DOHH2 (cell line): ENCODE measurements around the gene EBP.

ENCODE experiments used
- H3F3A ChIP-seq: fragments of 200-600 bp; sonication (generic), shearing (Covaris generic); 2 replicates; pipeline ENCODE4 v1.6.0; 2016; ENCODE audit warnings: antibody characterized with exemption, mild to moderate bottlenecking; ENCODE audit not compliant: control insufficient read depth, insufficient read depth
- H3K27ac ChIP-seq: fragments of 200-600 bp; sonication (generic); 2 replicates; pipeline ENCODE4 v1.5.1; 2014; ENCODE audit warnings: low read depth, mild to moderate bottlenecking, low read length, moderate library complexity
- H3K27me3 ChIP-seq: fragments of 200-600 bp; sonication (generic); 2 replicates; pipeline ENCODE4 v1.6.1; 2014; ENCODE audit warnings: mild to moderate bottlenecking, low read length, mixed read lengths; ENCODE audit not compliant: control insufficient read depth
- H3K36me3 ChIP-seq: fragments of 200-600 bp; sonication (generic); 2 replicates; pipeline ENCODE4 v1.6.1; 2014; ENCODE audit warnings: mild to moderate bottlenecking, low read length, moderate library complexity, mixed read lengths; ENCODE audit not compliant: control insufficient read depth
- H3K4me1 ChIP-seq: fragments of 200-600 bp; sonication (generic); 2 replicates; pipeline ENCODE4 v1.6.1; 2014; ENCODE audit warnings: mild to moderate bottlenecking, low read length, mixed read lengths; ENCODE audit not compliant: control insufficient read depth
- H3K4me2 ChIP-seq: fragments of 200-600 bp; sonication (generic); 2 replicates; pipeline ENCODE4 v1.6.0; 2014; ENCODE audit warnings: mild to moderate bottlenecking, low read length, moderate library complexity
- H3K4me3 ChIP-seq: fragments of 200-600 bp; sonication (generic); 2 replicates; pipeline ENCODE4 v1.5.1; 2014; ENCODE audit warnings: mild to moderate bottlenecking, low read length, mixed read lengths
- H3K79me2 ChIP-seq: fragments of 200-600 bp; sonication (generic); 2 replicates; pipeline ENCODE4 v1.6.1; 2014; ENCODE audit warnings: mild to moderate bottlenecking, low read length, mixed read lengths; ENCODE audit not compliant: control insufficient read depth
- H3K9me2 ChIP-seq: fragments of 200-600 bp; sonication (generic); replicated peaks from 2 replicates; pipeline ENCODE4 v1.6.1; 2014; ENCODE audit warnings: mild to moderate bottlenecking, low read length, mixed read lengths; ENCODE audit not compliant: control insufficient read depth
- H3K9me3 ChIP-seq: fragments of 200-600 bp; sonication (generic); 2 replicates; pipeline ENCODE4 v1.6.1; 2014; ENCODE audit warnings: antibody characterized with exemption, low read length, mixed read lengths; ENCODE audit not compliant: control insufficient read depth, insufficient read depth
- H4K20me1 ChIP-seq: fragments of 200-600 bp; sonication (generic); 2 replicates; pipeline ENCODE4 v1.6.0; 2014; ENCODE audit warnings: low read depth, mild to moderate bottlenecking, antibody characterized with exemption, low read length, moderate library complexity; ENCODE audit not compliant: control insufficient read depth, insufficient read depth
- CTCF ChIP-seq: fragments of 200-600 bp; sonication (generic); IDR thresholded peaks from one replicate; pipeline ENCODE4 v1.5.1; 2014; ENCODE audit warnings: antibody characterized with exemption, mild to moderate bottlenecking, low read depth, low read length; ENCODE audit not compliant: poor library complexity, severe bottlenecking
- EZH2phosphoT487 ChIP-seq: fragments of 200-600 bp; sonication (generic); IDR thresholded peaks from 2 replicates; pipeline ENCODE4 v1.6.1; 2017; ENCODE audit warnings: borderline replicate concordance, mild to moderate bottlenecking, antibody characterized with exemption, low read length, moderate library complexity, mixed read lengths

The EBP gene

DNA sequence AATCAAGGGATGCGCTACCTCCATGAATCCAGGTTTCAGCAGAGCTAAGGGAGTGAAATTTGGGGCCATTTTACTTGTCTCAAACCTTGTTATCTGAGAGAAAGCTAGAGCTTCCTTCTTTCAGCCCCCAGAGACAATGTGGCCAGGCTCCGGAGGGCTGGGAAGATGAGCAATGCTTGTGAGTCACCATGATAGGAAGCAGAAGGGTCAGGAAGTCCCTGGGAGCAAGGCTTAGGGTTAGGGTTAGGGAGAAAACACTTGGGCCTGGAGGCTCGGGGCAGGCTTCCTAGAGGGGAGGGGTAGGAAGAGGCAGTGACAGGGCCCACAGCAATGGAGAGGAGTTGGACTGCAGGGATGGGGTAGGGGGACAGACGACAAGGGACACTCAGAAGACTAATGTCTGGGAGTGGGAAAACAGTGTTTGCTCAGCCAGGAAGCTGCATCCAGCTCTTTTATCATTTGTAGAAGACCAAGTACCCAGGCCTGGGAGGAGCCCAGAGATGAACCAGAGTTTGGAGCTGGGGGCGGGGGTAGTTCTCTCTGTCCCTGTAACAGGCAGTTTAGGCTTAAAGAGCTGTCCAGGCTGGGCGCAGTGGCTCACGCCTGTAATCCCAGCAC, 29.2 kb upstream of the EBP start:
- Histone ChIP-seq H3K79me2 (no peaks in the 10 kb centered on the region), H3K36me3 (no peaks in the 10 kb centered on the region), H3K27ac (no peak overlapping the region), H3K4me3 (no peak overlapping the region), H3K9me3 (no peaks in the 10 kb centered on the region), H3K9me2 (no peaks in the 10 kb centered on the region), H3K4me2 (no peak overlapping the region), H3K4me1 (no peaks in the 10 kb centered on the region), H3K27me3 (no peaks in the 10 kb centered on the region), H4K20me1 (no peaks in the 10 kb centered on the region), H3F3A (no peaks in the 10 kb centered on the region)
- TF ChIP-seq CTCF, result no peak
- no peak for TF ChIP-seq EZH2phosphoT487

- TF ChIP-seq CTCF (peak; percentile 52), EZH2phosphoT487 (no peak)
- no peaks in the 10 kb centered on the region for H3K9me2 ChIP-seq
- H3K4me3 ChIP-seq, result no peak overlapping the region
- no peaks in the 10 kb centered on the region for H3K79me2 ChIP-seq
- no peaks in the 10 kb centered on the region for H3K36me3 ChIP-seq
- 0 out of 2 replicates have a peak, but pooled peaks cover 2% of the 10 kb centered on the region for H3K27me3 ChIP-seq
- no peak overlapping the region for H3K27ac ChIP-seq
- H3K4me1 ChIP-seq, result no peaks in the 10 kb centered on the region
- no peaks in the 10 kb centered on the region for H4K20me1 ChIP-seq
- H3F3A ChIP-seq, result no peaks in the 10 kb centered on the region
- no peak overlapping the region for H3K4me2 ChIP-seq
- no peaks in the 10 kb centered on the region for H3K9me3 ChIP-seq
Measured at GRCh38 chrX:48493890-48494364, 27.7 kb upstream of the EBP start.

- Histone ChIP-seq H3K4me3 (no peak overlapping the region), H3K4me2 (no peak overlapping the region), H3K36me3 (no peaks in the 10 kb centered on the region), H3K9me3 (no peaks in the 10 kb centered on the region), H3F3A (no peaks in the 10 kb centered on the region), H3K79me2 (no peaks in the 10 kb centered on the region), H3K27ac (no peak overlapping the region), H3K4me1 (no peaks in the 10 kb centered on the region), H3K27me3 (0 out of 2 replicates have a peak, but pooled peaks cover 2% of the 10 kb centered on the region), H4K20me1 (no peaks in the 10 kb centered on the region), H3K9me2 (no peaks in the 10 kb centered on the region)
- TF ChIP-seq CTCF (no peak), EZH2phosphoT487 (no peak)
Measured at GRCh38 chrX:48496660-48497059, 24.9 kb upstream of the EBP start.
